AG04450 (cell line): ENCODE data around the gene LMTK2. TPM values are rescaled to one million over a fixed set of nuclear protein-coding genes. Genes with fewer than 3 reads are reported as not detected.

ENCODE experiments used
- CTCF ChIA-PET: fragments of 300-600, 350-600 bp; formaldehyde crosslinking; extraction: SDS; loops from one replicate; lab custom pipeline; 2022; ENCODE audit warnings: antibody characterized with exemption, inconsistent platforms; lab: Charles Lee
- POLR2A ChIA-PET: fragments of 350-600 bp; formaldehyde crosslinking; extraction: SDS; loops from one replicate; lab custom pipeline; 2021; ENCODE audit warnings: antibody characterized with exemption, inconsistent platforms; lab: Yijun Ruan, JAX
- DNase-seq: peaks from one replicate; pipeline ENCODE4 v3.0.0-alpha.2; 2011; ENCODE audit warnings: low read depth, low spot score
- H3K27ac ChIP-seq: one replicate; pipeline ENCODE4 v1.5.1; 2012; ENCODE audit warnings: low read depth, low read length, control low read depth
- H3K27me3 ChIP-seq: one replicate; pipeline ENCODE4 v1.6.0; 2012; ENCODE audit warnings: low read length; ENCODE audit not compliant: control insufficient read depth, insufficient read depth
- H3K4me3 ChIP-seq: 2 replicates; pipeline ENCODE4 v1.5.1; 2011; ENCODE audit warnings: mild to moderate bottlenecking, low read depth, low read length, control low read depth
- H3K9me3 ChIP-seq: 2 replicates; pipeline ENCODE4 v1.5.1; 2012; ENCODE audit warnings: low read length; ENCODE audit not compliant: control insufficient read depth, insufficient read depth
- polyA plus RNA-seq: library from polyadenylated mRNA; depleted of rRNA; stranded (reverse); fragments of >200 nt; gene quantifications from 2 replicates; pipeline ENCODE4 v1.2.3, GENCODE V29; 2011
- TF ChIP-seq, protein P1 (sequence below): IDR thresholded peaks from 2 replicates; pipeline ENCODE4 v1.5.1; 2011; ENCODE audit warnings: low read depth, low read length, control low read depth, inconsistent platforms

Gene LMTK2
- polyA plus RNA-seq, 1 experiment, result 3.7 TPM

DNA sequence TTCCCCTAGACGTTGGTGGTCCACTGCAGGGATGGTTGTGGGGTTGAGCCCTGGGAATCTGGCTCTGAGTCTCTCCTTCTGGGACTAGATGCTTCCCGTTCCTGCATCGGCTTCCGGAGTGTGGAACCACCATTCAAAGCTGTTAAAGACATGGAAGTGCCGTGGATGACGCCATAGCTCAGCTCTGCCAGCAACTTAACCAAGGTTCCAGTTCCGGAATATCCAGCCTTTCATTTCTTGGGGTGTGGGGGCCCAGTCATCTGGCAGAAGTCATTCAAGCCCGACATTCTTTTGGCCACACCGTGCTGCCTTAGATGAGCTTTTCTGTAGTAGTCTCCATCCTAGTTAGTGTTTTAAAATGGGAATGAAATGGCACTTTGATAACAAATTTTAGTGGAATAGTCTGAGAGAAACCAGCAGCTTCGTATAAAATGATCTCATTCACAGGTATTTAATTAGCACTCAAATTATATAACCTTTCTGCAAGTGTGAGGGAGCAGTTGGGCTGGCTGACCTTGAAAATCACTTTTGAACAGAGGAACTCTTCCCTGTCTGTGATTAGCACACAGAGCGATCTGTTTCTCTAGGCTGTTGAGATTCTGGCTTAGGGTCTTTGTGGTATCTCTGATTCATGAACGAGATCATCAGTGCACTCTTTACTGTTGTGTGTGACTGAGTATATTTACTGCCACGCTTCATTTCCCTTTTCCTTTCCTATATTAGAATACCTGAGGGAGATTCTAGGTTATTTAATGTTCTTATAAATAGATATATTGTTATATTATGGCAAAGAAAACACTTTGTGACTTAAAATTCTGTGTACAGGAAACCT is 19.9 kb downstream of the LMTK2 start:
- H3K27me3 ChIP-seq, result no peaks in the 10 kb centered on the region
- H3K9me3 ChIP-seq, result no peaks in the 10 kb centered on the region
- TF ChIP-seq, protein P1, sequence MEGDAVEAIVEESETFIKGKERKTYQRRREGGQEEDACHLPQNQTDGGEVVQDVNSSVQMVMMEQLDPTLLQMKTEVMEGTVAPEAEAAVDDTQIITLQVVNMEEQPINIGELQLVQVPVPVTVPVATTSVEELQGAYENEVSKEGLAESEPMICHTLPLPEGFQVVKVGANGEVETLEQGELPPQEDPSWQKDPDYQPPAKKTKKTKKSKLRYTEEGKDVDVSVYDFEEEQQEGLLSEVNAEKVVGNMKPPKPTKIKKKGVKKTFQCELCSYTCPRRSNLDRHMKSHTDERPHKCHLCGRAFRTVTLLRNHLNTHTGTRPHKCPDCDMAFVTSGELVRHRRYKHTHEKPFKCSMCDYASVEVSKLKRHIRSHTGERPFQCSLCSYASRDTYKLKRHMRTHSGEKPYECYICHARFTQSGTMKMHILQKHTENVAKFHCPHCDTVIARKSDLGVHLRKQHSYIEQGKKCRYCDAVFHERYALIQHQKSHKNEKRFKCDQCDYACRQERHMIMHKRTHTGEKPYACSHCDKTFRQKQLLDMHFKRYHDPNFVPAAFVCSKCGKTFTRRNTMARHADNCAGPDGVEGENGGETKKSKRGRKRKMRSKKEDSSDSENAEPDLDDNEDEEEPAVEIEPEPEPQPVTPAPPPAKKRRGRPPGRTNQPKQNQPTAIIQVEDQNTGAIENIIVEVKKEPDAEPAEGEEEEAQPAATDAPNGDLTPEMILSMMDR, result no peak
- H3K4me3 ChIP-seq, result no peak overlapping the region
- no peak overlapping the region for H3K27ac ChIP-seq
- ChIA-PET POLR2A (no interaction called here), CTCF (interaction anchor here (1.0 to 1.6 kb wide), 3 partner anchors 21 to 42 kb away, joined by 3 read pairs; no protein-coding TSS in a partner anchor)
- DNase-seq, result no peak

DNA sequence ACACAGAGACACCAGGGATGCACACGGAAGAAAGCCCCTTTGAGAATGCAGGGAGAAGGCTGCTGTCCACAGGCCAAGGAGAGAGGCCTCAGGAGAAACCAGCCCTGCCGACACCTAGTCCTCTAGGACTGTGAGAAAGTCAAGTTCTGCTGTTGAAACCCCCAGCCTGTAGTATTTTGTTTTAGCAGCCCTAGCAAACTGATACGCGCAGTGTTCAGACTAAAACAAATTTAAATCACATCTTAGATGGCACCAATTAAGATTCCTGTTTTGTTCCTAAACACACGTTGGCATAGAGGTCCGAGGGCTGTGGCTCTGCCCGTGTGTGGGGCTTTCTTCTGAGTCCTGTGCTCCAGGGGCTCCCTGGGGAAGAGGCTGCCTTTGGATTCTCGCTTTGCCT is 21.7 kb downstream of the LMTK2 start:
- no peak overlapping the region for H3K27ac ChIP-seq
- H3K4me3 ChIP-seq, result no peak overlapping the region
- no peak for DNase-seq
- TF ChIP-seq, protein P1, result no peak
- ChIA-PET CTCF (interaction anchor here (1.6 kb wide), 1 partner anchor 41 kb away, joined by 3 read pairs; no protein-coding TSS in a partner anchor), POLR2A (no interaction called here)
- no peaks in the 10 kb centered on the region for H3K9me3 ChIP-seq
- H3K27me3 ChIP-seq, result no peaks in the 10 kb centered on the region

DNA sequence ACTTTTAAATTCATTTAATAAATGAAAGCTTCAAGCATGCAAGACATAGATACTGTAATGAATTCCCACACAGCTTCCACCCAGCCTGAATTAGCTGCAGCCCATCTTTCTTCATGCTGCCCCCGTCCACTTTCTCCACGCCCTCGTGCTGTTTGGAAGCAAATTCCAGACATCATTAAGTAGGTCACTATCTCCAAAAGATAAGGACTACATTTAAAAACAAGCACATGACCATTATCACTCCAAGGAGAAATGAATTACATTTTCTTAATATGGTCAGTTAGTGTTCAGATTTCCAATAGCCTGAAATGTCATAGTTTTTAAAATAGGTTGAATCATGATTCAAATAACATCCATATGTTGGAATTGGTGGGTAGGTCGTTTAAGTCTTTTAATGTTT is 24.3 kb downstream of the LMTK2 start:
- Histone ChIP-seq H3K9me3 (no peaks in the 10 kb centered on the region), H3K27me3 (no peaks in the 10 kb centered on the region), H3K27ac (no peak overlapping the region), H3K4me3 (no peak overlapping the region)
- no peak for DNase-seq
- ChIA-PET CTCF (interaction anchor here (1.2 to 7.0 kb wide), 4 partner anchors 21 to 110 kb away, joined by 3 to 50 read pairs (median 4); no protein-coding TSS in a partner anchor), POLR2A (no interaction called here)
- TF ChIP-seq, protein P1, result no peak

DNA sequence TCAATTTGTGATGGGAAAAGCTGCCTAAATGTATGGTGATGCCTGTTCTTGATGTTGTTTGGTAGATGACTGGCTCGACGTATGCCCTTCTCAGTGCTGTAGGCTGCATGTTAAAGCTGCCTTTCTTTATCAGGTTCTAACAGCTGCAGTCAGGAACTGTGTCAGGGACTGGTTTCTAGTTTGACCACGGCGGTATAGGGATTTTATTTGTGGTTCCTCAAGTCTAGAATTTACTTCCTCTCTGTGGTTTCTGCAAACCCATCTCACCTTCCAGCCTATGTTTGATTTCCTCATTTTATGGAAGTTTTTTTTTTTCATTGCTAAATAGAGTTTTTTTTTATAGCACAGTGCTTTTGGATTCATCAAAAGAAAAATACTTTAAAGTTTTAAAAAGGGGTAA is 26.5 kb downstream of the LMTK2 start:
- CTCF ChIA-PET, result interaction anchor here (1.1 to 7.0 kb wide), 4 partner anchors 27 to 112 kb away, joined by 3 to 50 read pairs (median 13); no protein-coding TSS in a partner anchor

More for the DNA sequence above, 26.5 kb downstream of the LMTK2 start:
- Histone ChIP-seq H3K27ac (no peak overlapping the region), H3K27me3 (no peaks in the 10 kb centered on the region), H3K4me3 (no peak overlapping the region), H3K9me3 (no peaks in the 10 kb centered on the region)
- POLR2A ChIA-PET, result no interaction called here
- no peak for DNase-seq
- TF ChIP-seq, protein P1, result no peak
